T-cell (primary cell): ENCODE measurements around the gene ABCA13. TPM values are rescaled to one million over a fixed set of nuclear protein-coding genes. Genes with fewer than 3 reads are reported as not detected.

Experiments
- ATAC-seq, 4 experiments: fragments of 200-7000 bp in 3 of 4; fragments of 150-1000 bp in 1 of 4; cut with Tn5 transposase; replicated peaks in 1 of 4; 1 replicate in 3 of 4; 2 replicates in 1 of 4; pipeline ENCODE4 v1.10.0; 2021; ENCODE audit warnings: moderate library complexity in 3 of 4, mild to moderate bottlenecking in 2 of 4, moderate number of reproducible peaks in 1 of 4
- CTCF ChIA-PET, 2 donors: fragments of 300-600 bp; sonication (Branson Sonifier 250); formaldehyde crosslinking; loops; one replicate each; lab custom pipeline; 2022; ENCODE audit warnings: antibody characterized with exemption in 2 of 2; lab: Charles Lee
- POLR2A ChIA-PET, 2 donors: fragments of 300-600 bp; sonication (Branson Sonifier 250); formaldehyde crosslinking; loops; one replicate each; lab custom pipeline; 2022; ENCODE audit warnings: antibody characterized with exemption in 2 of 2; lab: Charles Lee
- DNase-seq, 35 experiments: peaks; one replicate each; pipeline versions ENCODE4 v3.0.0 to v3.0.0-alpha.2; 2013 to 2023
- H3K27ac ChIP-seq: one replicate; pipeline ENCODE4 v1.5.1; 2013; ENCODE audit warnings: low read length
- H3K27me3 ChIP-seq, 2 experiments: replicated peaks in 1 of 2; 1 replicate in 1 of 2; 2 replicates in 1 of 2; pipeline versions ENCODE4 v1.6.1 to v1.7.0; 2013; ENCODE audit warnings: low read length in 1 of 2, mixed read lengths in 1 of 2; ENCODE audit not compliant: control insufficient read depth in 2 of 2, insufficient read depth in 2 of 2; ENCODE audit errors: extremely low read depth in 1 of 2
- H3K36me3 ChIP-seq, 2 donors: 1 replicate in 1 of 2; 2 replicates in 1 of 2; pipeline versions ENCODE4 v1.6.1 to v1.7.0; 2013; ENCODE audit warnings: low read length in 1 of 2; ENCODE audit not compliant: control insufficient read depth in 2 of 2, insufficient read depth in 1 of 2; ENCODE audit errors: extremely low read depth in 1 of 2
- H3K4me1 ChIP-seq, 2 experiments: 1 replicate in 1 of 2; 2 replicates in 1 of 2; pipeline versions ENCODE4 v1.6.1 to v1.7.0; 2013; ENCODE audit warnings: low read length in 2 of 2, mixed read lengths in 1 of 2; ENCODE audit not compliant: insufficient read depth in 2 of 2, control insufficient read depth in 1 of 2; ENCODE audit errors: extremely low read depth in 1 of 2
- H3K4me3 ChIP-seq, 2 donors: 1 replicate in 1 of 2; 2 replicates in 1 of 2; pipeline versions ENCODE4 v1.5.1 to v1.7.0; 2013; ENCODE audit warnings: mild to moderate bottlenecking in 2 of 2, low read length in 1 of 2, moderate library complexity in 1 of 2; ENCODE audit not compliant: control insufficient read depth in 1 of 2; ENCODE audit errors: extremely low read depth in 1 of 2
- H3K9me3 ChIP-seq: 2 replicates; pipeline ENCODE4 v1.7.0; 2013
- H3K27ac Mint-ChIP-seq, 2 donors: one replicate each; pipeline ENCODE4 v1.8.0; 2020 to 2021; ENCODE audit warnings: mild to moderate bottlenecking in 2 of 2, mixed read lengths in 2 of 2
- H3K27me3 Mint-ChIP-seq, 2 donors: one replicate each; pipeline ENCODE4 v1.8.0; 2021 to 2022; ENCODE audit warnings: mixed read lengths in 2 of 2
- H3K36me3 Mint-ChIP-seq: one replicate; pipeline ENCODE4 v1.8.0; 2021; ENCODE audit warnings: mixed read lengths
- H3K4me1 Mint-ChIP-seq, 3 donors: one replicate each; pipeline ENCODE4 v1.8.0; 2020 to 2022; ENCODE audit warnings: mixed read lengths in 3 of 3, mild to moderate bottlenecking in 1 of 3
- H3K4me3 Mint-ChIP-seq, 3 donors: one replicate each; pipeline ENCODE4 v1.8.0; 2020 to 2022; ENCODE audit warnings: mild to moderate bottlenecking in 3 of 3, mixed read lengths in 3 of 3, moderate library complexity in 3 of 3
- H3K9me3 Mint-ChIP-seq, 3 donors: one replicate each; pipeline ENCODE4 v1.8.0; 2020 to 2022; ENCODE audit warnings: mixed read lengths in 3 of 3
- WGBS: methylation state at CpG from one replicate; pipeline ENCODE4 v1.1.5; 2013; ENCODE audit warnings: missing lambda C conversion rate; ENCODE audit not compliant: insufficient coverage; 5-methylcytosine and 5-hydroxymethylcytosine counted together
- total RNA-seq, 35 experiments: library from RNA in 6 of 35; stranded (reverse) in 6 of 35; fragments of 120-200 nt in 1 of 35; gene quantifications; one replicate each; pipeline versions ENCODE4 v1.2.1 to v1.2.4 and lab custom pipeline; 2013 to 2026

ABCA13 gene
- total RNA-seq, 5 donors from 2014 or later (not counting 1 experiment from before 2014, with no cell fraction given), result 0.22 TPM; not detected in 4

DNA sequence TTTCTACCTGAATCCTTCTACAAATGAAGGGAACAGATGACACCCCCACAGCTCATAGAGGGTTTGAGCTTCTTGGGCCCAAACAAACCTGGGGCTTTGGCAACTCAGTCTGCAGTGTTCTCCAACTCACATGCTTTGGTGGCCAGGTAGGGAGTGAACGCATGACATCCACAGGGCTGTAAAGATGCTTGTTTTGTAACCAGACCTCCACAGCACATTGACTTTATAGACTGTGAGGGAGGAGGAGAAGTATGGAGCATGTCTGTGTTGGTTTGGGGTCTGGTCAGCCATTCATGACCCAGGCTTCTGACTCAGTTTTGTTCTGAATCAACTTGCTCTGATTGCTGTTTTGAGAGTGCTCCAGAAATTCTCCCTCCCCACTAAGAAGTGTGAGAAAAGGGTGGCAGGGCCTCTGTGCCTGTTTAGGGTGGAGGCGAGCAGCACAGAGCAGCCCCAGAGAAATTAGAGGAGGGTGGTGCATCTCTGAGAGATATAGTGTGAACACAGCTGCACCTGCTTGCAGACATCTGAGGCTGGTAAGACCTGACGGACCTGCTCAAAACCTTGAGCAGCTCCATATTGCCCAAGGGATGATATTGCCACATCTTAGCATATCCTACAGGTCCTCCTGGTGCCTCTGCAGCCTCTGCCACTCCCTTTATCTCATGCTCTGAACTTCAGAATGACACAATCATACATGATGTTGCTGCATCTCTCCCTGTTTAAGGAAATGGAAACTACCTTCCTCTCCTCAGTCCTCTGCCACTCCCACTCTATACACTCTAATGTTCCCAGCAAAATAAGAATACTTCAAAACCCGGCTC lies 287.7 kb downstream of the ABCA13 start:
- ATAC-seq, result no peak
- no peaks in the 10 kb centered on the region for H3K9me3 Mint-ChIP-seq
- no peak overlapping the region for H3K27ac Mint-ChIP-seq
- Histone ChIP-seq H3K9me3 (no peaks in the 10 kb centered on the region), H3K27me3 (no peaks in the 10 kb centered on the region), H3K27ac (no peak overlapping the region), H3K4me3 (no peak overlapping the region), H3K4me1 (no peaks in the 10 kb centered on the region), H3K36me3 (no peaks in the 10 kb centered on the region)
- 71% methylated on average over 2 of the region's 4 CpGs for WGBS
- no peak overlapping the region for H3K4me3 Mint-ChIP-seq
- CTCF ChIA-PET, result no interaction called here
- no peak for DNase-seq
- no peaks in the 10 kb centered on the region for H3K27me3 Mint-ChIP-seq
- H3K36me3 Mint-ChIP-seq, result no peaks in the 10 kb centered on the region
- no peaks in the 10 kb centered on the region for H3K4me1 Mint-ChIP-seq
- POLR2A ChIA-PET, result no interaction called here

DNA sequence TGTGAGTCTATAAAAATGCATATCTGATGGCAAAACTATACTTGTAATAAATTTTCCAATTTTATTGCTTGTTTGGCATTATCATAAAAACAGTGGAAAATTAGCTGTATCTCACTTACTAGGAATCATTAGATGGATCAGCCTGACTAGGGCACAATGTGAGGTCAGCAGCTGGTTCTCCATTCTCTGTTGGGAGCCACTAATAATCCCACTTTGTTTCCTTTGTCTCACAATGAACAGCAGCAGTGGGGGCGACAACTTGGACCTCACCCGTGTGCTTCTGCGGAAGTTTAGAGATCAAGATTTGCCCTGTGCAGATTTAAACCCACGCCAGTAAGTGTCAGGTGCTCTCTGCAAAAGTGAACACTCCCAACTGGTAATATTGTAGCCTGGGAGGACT lies 295.5 kb downstream of the ABCA13 start:
- WGBS, result no CpG with 5 or more reads among the region's 4 CpGs
- ATAC-seq (no peak), DNase-seq (no peak)
- H3K4me3 ChIP-seq, result no peak overlapping the region
- Mint-ChIP-seq H3K9me3 (no peaks in the 10 kb centered on the region), H3K4me1 (no peaks in the 10 kb centered on the region), H3K27me3 (no peaks in the 10 kb centered on the region), H3K27ac (no peak overlapping the region), H3K4me3 (no peak overlapping the region), H3K36me3 (no peaks in the 10 kb centered on the region)
- ChIA-PET CTCF (no interaction called here), POLR2A (no interaction called here)
- H3K27ac ChIP-seq, result no peak overlapping the region
- H3K4me1 ChIP-seq, result no peaks in the 10 kb centered on the region
- no peaks in the 10 kb centered on the region for H3K9me3 ChIP-seq
- no peaks in the 10 kb centered on the region for H3K36me3 ChIP-seq
- H3K27me3 ChIP-seq, result no peaks in the 10 kb centered on the region

DNA sequence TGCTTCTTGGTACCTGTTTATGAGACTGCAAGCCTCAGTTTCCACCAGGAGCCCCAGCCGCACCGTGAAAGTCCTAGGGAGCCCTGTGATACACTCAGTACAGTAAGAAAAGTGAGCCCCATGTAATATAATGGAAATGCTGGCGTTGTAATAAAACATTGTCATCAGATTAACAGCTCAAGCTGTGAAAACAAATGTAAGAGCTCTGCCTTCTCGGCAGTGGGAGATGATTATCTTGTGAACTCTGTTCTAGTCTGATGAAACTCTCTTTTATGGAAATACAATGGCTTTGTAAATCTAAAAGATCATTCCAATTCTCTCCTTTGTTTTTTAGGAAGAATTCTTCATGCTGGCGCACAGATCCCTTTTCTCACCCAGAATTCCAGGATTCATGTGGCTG lies 299.9 kb downstream of the ABCA13 start:
- 100% methylated on average over 1 of the region's 5 CpGs for WGBS
- Histone ChIP-seq H3K27me3 (no peaks in the 10 kb centered on the region), H3K9me3 (no peaks in the 10 kb centered on the region), H3K4me3 (no peak overlapping the region), H3K27ac (no peak overlapping the region), H3K36me3 (no peaks in the 10 kb centered on the region), H3K4me1 (no peaks in the 10 kb centered on the region)
- Mint-ChIP-seq H3K9me3 (no peaks in the 10 kb centered on the region), H3K27me3 (no peaks in the 10 kb centered on the region), H3K4me1 (no peaks in the 10 kb centered on the region), H3K4me3 (no peak overlapping the region), H3K27ac (no peak overlapping the region), H3K36me3 (no peaks in the 10 kb centered on the region)
- DNase-seq, result no peak
- ChIA-PET POLR2A (no interaction called here), CTCF (no interaction called here)
- ATAC-seq, result no peak

DNA sequence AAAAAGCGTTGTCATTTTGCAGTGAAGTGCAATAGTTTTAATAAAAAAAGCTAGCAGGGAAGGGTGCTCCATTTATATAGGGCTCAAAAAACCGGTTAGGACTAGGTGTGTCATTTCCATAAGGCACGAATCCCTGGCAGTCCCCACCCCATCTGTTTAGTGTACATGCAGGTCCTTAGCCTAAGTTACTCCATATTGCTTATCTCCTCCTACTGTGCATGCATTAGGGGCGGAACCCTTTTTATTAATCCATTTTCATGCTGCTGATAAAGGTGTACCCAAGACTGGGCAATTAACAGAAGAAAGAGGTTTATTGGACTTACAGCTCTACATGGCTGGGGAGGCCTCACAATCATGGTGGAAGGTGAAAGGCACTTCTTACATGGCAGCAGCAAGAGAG lies 301.4 kb downstream of the ABCA13 start:
- Histone ChIP-seq H3K36me3 (no peaks in the 10 kb centered on the region), H3K9me3 (no peaks in the 10 kb centered on the region), H3K4me3 (no peak overlapping the region), H3K4me1 (no peaks in the 10 kb centered on the region), H3K27ac (no peak overlapping the region), H3K27me3 (no peaks in the 10 kb centered on the region)
- Mint-ChIP-seq H3K27ac (no peak overlapping the region), H3K4me1 (no peaks in the 10 kb centered on the region), H3K9me3 (no peaks in the 10 kb centered on the region), H3K4me3 (no peak overlapping the region), H3K36me3 (no peaks in the 10 kb centered on the region), H3K27me3 (no peaks in the 10 kb centered on the region)
- POLR2A ChIA-PET, result no interaction called here
- no peak for ATAC-seq
- CTCF ChIA-PET, result no interaction called here
- WGBS, result 60% methylated on average over 1 of the region's 4 CpGs
- no peak for DNase-seq

DNA sequence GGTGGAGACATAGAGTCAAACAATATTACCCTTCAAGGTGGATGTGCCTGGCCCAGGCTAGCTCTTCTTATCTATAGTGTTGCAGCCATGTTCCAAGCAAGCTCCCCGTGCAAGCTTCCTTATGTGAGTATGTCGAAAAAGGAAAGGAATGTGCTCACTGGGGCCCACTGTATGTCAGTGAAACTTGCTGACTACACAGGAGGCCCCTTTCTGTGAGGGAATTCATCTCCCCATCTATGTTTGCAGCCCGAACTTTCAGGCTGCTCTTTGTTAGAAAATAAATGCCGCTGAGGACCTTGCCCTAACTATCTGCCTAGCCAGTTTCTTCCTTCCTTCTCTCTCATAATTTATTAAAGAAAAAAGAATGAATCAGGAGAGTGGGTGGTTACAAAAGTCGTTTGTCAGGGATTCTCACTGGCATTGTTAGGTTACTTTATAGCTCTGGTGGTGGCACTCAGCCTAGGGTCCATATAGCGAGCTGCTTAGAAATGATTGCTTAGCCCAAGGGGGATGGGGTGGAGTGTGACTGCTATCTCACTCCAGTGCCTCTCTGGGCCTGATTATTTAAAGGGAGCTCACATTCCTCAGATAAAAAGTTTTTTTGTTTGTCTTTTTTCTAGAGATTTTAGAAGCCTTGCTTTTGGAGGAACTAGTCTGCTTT lies 302.1 kb downstream of the ABCA13 start:
- no peak for ATAC-seq
- no CpG with 5 or more reads among the region's 6 CpGs for WGBS
- Histone ChIP-seq H3K4me3 (no peak overlapping the region), H3K27ac (no peak overlapping the region), H3K36me3 (no peaks in the 10 kb centered on the region), H3K4me1 (no peaks in the 10 kb centered on the region), H3K9me3 (no peaks in the 10 kb centered on the region), H3K27me3 (no peaks in the 10 kb centered on the region)
- Mint-ChIP-seq H3K4me1 (no peaks in the 10 kb centered on the region), H3K27ac (no peak overlapping the region), H3K27me3 (no peaks in the 10 kb centered on the region), H3K9me3 (no peaks in the 10 kb centered on the region), H3K4me3 (no peak overlapping the region), H3K36me3 (no peaks in the 10 kb centered on the region)
- POLR2A ChIA-PET, result no interaction called here
- CTCF ChIA-PET, result no interaction called here
- DNase-seq, result no peak

DNA sequence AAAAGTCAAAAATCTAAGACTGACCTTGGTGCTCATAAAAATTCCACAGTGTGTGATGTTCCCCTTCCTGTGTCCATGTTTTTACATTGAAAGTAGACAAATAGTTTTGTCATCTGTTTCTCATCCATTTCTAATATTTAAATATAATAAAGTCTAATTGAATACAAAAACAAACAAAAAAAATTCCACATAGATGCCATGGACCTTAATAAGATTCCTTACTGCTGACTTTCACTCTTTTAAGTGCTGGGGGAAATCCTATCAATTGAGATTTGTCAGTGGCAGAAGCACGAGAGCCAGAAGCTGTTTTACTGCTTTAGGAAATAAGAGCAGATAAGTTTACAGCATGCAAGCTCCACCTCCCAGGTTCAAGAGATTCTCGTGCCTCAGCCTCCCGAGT lies 310.0 kb downstream of the ABCA13 start:
- Mint-ChIP-seq H3K4me3 (no peak overlapping the region), H3K4me1 (no peaks in the 10 kb centered on the region), H3K27ac (no peak overlapping the region), H3K27me3 (no peaks in the 10 kb centered on the region), H3K9me3 (peaks cover 4 to 10% (median 9%) of the 10 kb centered on the region in 3 donors), H3K36me3 (no peaks in the 10 kb centered on the region)
- no peaks in the 10 kb centered on the region for H3K36me3 ChIP-seq
- no peak overlapping the region for H3K27ac ChIP-seq
- ATAC-seq (no peak), DNase-seq (no peak)
- CTCF ChIA-PET, result no interaction called here
- no CpG with 5 or more reads among the region's 3 CpGs for WGBS
- no peaks in the 10 kb centered on the region for H3K4me1 ChIP-seq
- POLR2A ChIA-PET, result no interaction called here
- no peaks in the 10 kb centered on the region for H3K27me3 ChIP-seq
- H3K4me3 ChIP-seq, result no peak overlapping the region
- no peaks in the 10 kb centered on the region for H3K9me3 ChIP-seq
